Measurements from ENCODE around the gene AHNAK2.
"Not testable (repeated sequence)": the region's sequence is repeated elsewhere in the genome, so short reads cannot be mapped to it uniquely, and the experiment has no call there.

AHNAK2 gene

DNA sequence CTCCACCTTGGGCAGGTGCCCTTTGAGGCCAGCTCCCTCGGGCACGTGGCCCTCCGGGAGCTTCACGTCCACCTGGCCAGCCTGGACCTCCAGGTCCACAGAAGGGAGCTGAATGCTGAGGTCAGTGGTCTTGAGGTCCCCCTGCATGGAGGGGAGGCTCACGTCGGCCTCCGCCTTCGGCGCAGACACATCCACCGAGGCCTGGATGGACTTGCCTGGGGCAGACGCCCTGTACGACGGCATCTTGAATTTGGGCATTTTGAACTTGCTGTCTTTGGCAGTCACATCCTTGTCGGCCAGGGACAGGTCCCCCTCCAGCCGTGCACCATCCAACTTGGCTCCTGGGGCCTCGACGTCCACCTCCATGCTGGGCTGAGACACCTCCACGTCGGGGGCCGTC is 32.9 kb downstream of the AHNAK2 start:
- H3K36me3 ChIP-seq (ENCODE audit: control insufficient read depth in 5 of 5, insufficient read depth in 5 of 5, low read length in 5 of 5); H3K9me3 ChIP-seq (ENCODE audit: control insufficient read depth in 5 of 5, low read length in 5 of 5); H3K27me3 ChIP-seq (ENCODE audit: control insufficient read depth in 5 of 5, insufficient read depth in 4 of 5, low read length in 5 of 5); H3K27ac ChIP-seq (ENCODE audit: low read depth, low read length); H3K4me1 ChIP-seq (ENCODE audit: control insufficient read depth in 5 of 5, insufficient read depth in 5 of 5, low read length in 5 of 5); H3K9ac ChIP-seq (ENCODE audit: low read length in 5 of 5); H3K4me3 ChIP-seq (ENCODE audit: low read depth in 1 of 5, low read length in 5 of 5): not testable (repeated sequence)

DNA sequence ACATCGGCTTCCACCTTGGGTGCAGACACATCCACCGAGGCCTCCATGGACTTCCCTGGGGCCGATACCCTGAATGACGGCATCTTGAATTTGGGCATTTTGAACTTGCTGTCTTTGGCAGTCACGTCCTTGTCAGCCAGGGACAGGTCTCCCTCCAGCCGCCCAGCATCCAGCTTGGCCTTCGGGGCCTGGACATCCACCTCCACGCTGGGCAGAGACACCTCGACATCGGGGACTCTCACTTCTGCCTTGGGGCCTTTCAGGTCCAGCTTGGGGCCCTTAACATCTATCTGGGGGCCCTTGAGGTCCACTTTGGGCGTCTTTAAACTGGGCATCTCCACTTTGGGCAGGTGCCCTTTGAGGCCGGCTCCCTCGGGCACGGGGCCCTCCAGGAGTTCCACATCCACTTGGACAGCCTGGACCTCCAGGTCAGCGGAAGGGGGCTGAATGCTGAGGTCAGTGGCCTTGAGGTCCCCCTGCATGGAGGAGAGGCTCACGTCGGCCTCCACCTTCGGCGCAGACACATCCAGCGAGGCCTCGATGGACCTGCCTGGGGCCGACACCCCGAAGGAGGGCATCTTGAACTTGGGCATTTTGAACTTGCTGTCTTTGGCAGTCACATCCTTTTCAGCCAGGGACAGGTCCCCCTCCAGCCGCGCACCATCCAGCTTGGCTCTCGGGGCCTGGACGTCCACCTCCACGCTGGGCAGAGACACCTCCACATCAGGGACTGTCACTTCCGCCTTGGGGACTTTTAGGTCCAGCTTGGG is 33.6 kb downstream of the AHNAK2 start:
- H3K36me3 ChIP-seq (ENCODE audit: control insufficient read depth in 5 of 5, insufficient read depth in 5 of 5, low read length in 5 of 5); H3K9me3 ChIP-seq (ENCODE audit: control insufficient read depth in 5 of 5, low read length in 5 of 5); H3K4me3 ChIP-seq (ENCODE audit: low read depth in 1 of 5, low read length in 5 of 5); H3K27me3 ChIP-seq (ENCODE audit: control insufficient read depth in 5 of 5, insufficient read depth in 4 of 5, low read length in 5 of 5); H3K4me1 ChIP-seq (ENCODE audit: control insufficient read depth in 5 of 5, insufficient read depth in 5 of 5, low read length in 5 of 5); H3K27ac ChIP-seq (ENCODE audit: low read depth, low read length); H3K9ac ChIP-seq (ENCODE audit: low read length in 5 of 5): not testable (repeated sequence)

DNA sequence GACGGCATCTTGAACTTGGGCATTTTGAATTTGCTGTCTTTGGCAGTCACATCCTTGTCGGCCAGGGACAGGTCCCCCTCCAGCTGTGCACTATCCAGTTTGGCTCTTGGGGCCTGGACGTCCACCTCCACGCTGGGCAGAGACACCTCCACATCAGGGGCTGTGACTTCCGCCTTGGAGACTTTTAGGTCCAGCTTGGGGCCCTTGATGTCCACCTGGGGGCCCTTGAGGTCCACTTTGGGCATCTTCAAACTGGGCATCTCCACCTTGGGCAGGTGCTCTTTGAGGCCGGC is 34.2 kb downstream of the AHNAK2 start:
- not testable (repeated sequence) for H3K27me3 ChIP-seq (ENCODE audit: control insufficient read depth in 5 of 5, insufficient read depth in 4 of 5, low read length in 5 of 5); H3K27ac ChIP-seq (ENCODE audit: low read depth, low read length); H3K36me3 ChIP-seq (ENCODE audit: control insufficient read depth in 5 of 5, insufficient read depth in 5 of 5, low read length in 5 of 5); H3K4me3 ChIP-seq (ENCODE audit: low read depth in 1 of 5, low read length in 5 of 5); H3K4me1 ChIP-seq (ENCODE audit: control insufficient read depth in 5 of 5, insufficient read depth in 5 of 5, low read length in 5 of 5); H3K9me3 ChIP-seq (ENCODE audit: control insufficient read depth in 5 of 5, low read length in 5 of 5); H3K9ac ChIP-seq (ENCODE audit: low read length in 5 of 5)

GRCh38 chr14:104943216-104944015 is 34.8 kb downstream of the AHNAK2 start:
- H3K4me3 ChIP-seq (ENCODE audit: low read depth in 1 of 5, low read length in 5 of 5); H3K9me3 ChIP-seq (ENCODE audit: control insufficient read depth in 5 of 5, low read length in 5 of 5); H3K9ac ChIP-seq (ENCODE audit: low read length in 5 of 5); H3K27ac ChIP-seq (ENCODE audit: low read depth, low read length); H3K36me3 ChIP-seq (ENCODE audit: control insufficient read depth in 5 of 5, insufficient read depth in 5 of 5, low read length in 5 of 5); H3K27me3 ChIP-seq (ENCODE audit: control insufficient read depth in 5 of 5, insufficient read depth in 4 of 5, low read length in 5 of 5); H3K4me1 ChIP-seq (ENCODE audit: control insufficient read depth in 5 of 5, insufficient read depth in 5 of 5, low read length in 5 of 5): not testable (repeated sequence)

DNA sequence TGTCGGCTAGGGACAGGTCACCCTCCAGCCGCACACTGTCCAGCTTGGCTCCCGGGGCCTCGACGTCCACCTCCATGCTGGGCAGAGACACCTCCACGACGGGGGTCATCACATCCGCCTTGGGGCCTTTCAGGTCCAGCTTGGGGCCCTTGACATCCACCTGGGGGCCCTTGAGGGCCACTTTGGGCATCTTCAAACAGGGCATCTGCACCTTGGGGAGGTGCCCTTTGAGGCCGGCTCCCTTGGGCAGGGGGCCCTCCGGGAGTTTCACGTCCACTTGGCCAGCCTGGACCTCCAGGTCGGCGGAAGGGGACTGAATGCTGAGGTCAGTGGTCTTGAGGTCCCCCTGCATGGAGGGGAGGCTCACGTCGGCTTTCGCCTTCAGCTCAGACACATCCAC is 35.6 kb downstream of the AHNAK2 start:
- no peaks in the 10 kb centered on the region for H3K9me3 ChIP-seq (ENCODE audit: control insufficient read depth in 5 of 5, low read length in 5 of 5)
- no peaks in the 10 kb centered on the region for H3K36me3 ChIP-seq (ENCODE audit: control insufficient read depth in 5 of 5, insufficient read depth in 5 of 5, low read length in 5 of 5)
- no peak overlapping the region for H3K9ac ChIP-seq (ENCODE audit: low read length in 5 of 5)

GRCh38 chr14:104941508-104942365 is 36.4 kb downstream of the AHNAK2 start:
- Histone ChIP-seq H3K36me3 (ENCODE audit: control insufficient read depth in 5 of 5, insufficient read depth in 5 of 5, low read length in 5 of 5) (no peaks in the 10 kb centered on the region), H3K27me3 (ENCODE audit: control insufficient read depth in 5 of 5, insufficient read depth in 4 of 5, low read length in 5 of 5) (peaks cover 0 to 12% (median 2%) of the 10 kb centered on the region in 5 donors), H3K4me1 (ENCODE audit: control insufficient read depth in 5 of 5, insufficient read depth in 5 of 5, low read length in 5 of 5) (no peaks in the 10 kb centered on the region), H3K9me3 (ENCODE audit: control insufficient read depth in 5 of 5, low read length in 5 of 5) (no peaks in the 10 kb centered on the region), H3K4me3 (ENCODE audit: low read depth in 1 of 5, low read length in 5 of 5) (no peak overlapping the region), H3K27ac (ENCODE audit: low read depth, low read length) (no peak overlapping the region), H3K9ac (ENCODE audit: low read length in 5 of 5) (no peak overlapping the region)

More for the DNA sequence above, 35.6 kb downstream of the AHNAK2 start:
- H3K27ac ChIP-seq (ENCODE audit: low read depth, low read length): no peak overlapping the region
- peaks cover 0 to 9% (median 2%) of the 10 kb centered on the region in 5 donors for H3K27me3 ChIP-seq (ENCODE audit: control insufficient read depth in 5 of 5, insufficient read depth in 4 of 5, low read length in 5 of 5)
- H3K4me3 ChIP-seq (ENCODE audit: low read depth in 1 of 5, low read length in 5 of 5): no peak overlapping the region
- no peaks in the 10 kb centered on the region for H3K4me1 ChIP-seq (ENCODE audit: control insufficient read depth in 5 of 5, insufficient read depth in 5 of 5, low read length in 5 of 5)

- H3K4me1 ChIP-seq (ENCODE audit: control insufficient read depth in 5 of 5, insufficient read depth in 5 of 5, low read length in 5 of 5): no peaks in the 10 kb centered on the region
- H3K27me3 ChIP-seq (ENCODE audit: control insufficient read depth in 5 of 5, insufficient read depth in 4 of 5, low read length in 5 of 5): peaks cover 0 to 21% (median 8%) of the 10 kb centered on the region in 5 donors
- no peak overlapping the region for H3K27ac ChIP-seq (ENCODE audit: low read depth, low read length)
- no peaks in the 10 kb centered on the region for H3K36me3 ChIP-seq (ENCODE audit: control insufficient read depth in 5 of 5, insufficient read depth in 5 of 5, low read length in 5 of 5)
- H3K4me3 ChIP-seq (ENCODE audit: low read depth in 1 of 5, low read length in 5 of 5): no peak overlapping the region
- no peaks in the 10 kb centered on the region for H3K9me3 ChIP-seq (ENCODE audit: control insufficient read depth in 5 of 5, low read length in 5 of 5)
- no peak overlapping the region for H3K9ac ChIP-seq (ENCODE audit: low read length in 5 of 5)
These were observed 37.5 kb downstream of the AHNAK2 start for GRCh38 chr14:104940526-104941150.

DNA sequence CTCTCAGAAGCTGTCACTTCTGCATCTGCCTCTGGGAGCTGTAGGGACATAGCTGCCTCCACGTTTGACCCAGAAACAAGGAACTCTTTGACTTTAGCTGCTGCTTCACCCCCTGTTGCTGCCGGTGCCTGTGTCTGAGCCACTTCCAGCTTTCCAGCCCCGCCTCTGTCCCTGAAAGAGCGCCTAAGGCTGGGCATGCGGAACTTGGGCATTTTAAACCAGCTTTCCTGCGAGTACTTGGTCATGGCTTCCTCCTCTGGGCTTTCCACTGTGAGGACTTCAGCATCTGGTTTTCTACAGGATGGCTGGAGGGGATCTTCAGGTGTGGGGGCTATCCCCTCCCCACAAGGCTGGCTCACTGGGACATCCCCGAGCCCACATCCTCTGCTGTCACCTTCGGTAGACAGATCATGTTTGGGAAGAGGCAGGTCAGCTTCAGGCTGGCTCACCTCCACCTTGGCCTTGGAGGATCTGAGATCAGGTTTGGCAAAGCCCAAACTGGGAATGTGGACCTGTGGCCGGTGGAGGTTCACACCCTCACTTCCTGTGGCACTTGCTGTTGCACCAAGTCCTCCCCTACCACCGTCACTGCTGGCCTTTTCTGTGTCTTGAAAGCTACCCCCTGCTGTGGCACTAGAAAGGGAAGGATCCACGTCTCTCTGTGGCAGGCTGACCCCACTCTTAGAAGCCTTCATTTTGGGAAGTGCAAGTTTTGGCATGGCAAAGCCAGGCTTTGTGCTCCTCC is 38.3 kb downstream of the AHNAK2 start:
- Histone ChIP-seq H3K4me3 (ENCODE audit: low read depth in 1 of 5, low read length in 5 of 5) (no peak overlapping the region), H3K36me3 (ENCODE audit: control insufficient read depth in 5 of 5, insufficient read depth in 5 of 5, low read length in 5 of 5) (no peaks in the 10 kb centered on the region)

GRCh38 chr14:104938960-104939359 is 39.2 kb downstream of the AHNAK2 start:
- Histone ChIP-seq H3K4me1 (ENCODE audit: control insufficient read depth in 5 of 5, insufficient read depth in 5 of 5, low read length in 5 of 5) (peaks cover 0 to 5% (median 2%) of the 10 kb centered on the region in 5 donors), H3K36me3 (ENCODE audit: control insufficient read depth in 5 of 5, insufficient read depth in 5 of 5, low read length in 5 of 5) (no peaks in the 10 kb centered on the region), H3K4me3 (ENCODE audit: low read depth in 1 of 5, low read length in 5 of 5) (no peak overlapping the region)

More for the DNA sequence above, 38.3 kb downstream of the AHNAK2 start:
- Histone ChIP-seq H3K4me1 (ENCODE audit: control insufficient read depth in 5 of 5, insufficient read depth in 5 of 5, low read length in 5 of 5) (no peaks in the 10 kb centered on the region), H3K27me3 (ENCODE audit: control insufficient read depth in 5 of 5, insufficient read depth in 4 of 5, low read length in 5 of 5) (peaks cover 0 to 22% (median 9%) of the 10 kb centered on the region in 5 donors), H3K9ac (ENCODE audit: low read length in 5 of 5) (no peak overlapping the region), H3K27ac (ENCODE audit: low read depth, low read length) (no peak overlapping the region), H3K9me3 (ENCODE audit: control insufficient read depth in 5 of 5, low read length in 5 of 5) (no peaks in the 10 kb centered on the region)

More at GRCh38 chr14:104938960-104939359, 39.2 kb downstream of the AHNAK2 start:
- no peak overlapping the region for H3K9ac ChIP-seq (ENCODE audit: low read length in 5 of 5)
- H3K27me3 ChIP-seq (ENCODE audit: control insufficient read depth in 5 of 5, insufficient read depth in 4 of 5, low read length in 5 of 5): peaks cover 0 to 27% (median 9%) of the 10 kb centered on the region in 5 donors
- no peaks in the 10 kb centered on the region for H3K9me3 ChIP-seq (ENCODE audit: control insufficient read depth in 5 of 5, low read length in 5 of 5)
- no peak overlapping the region for H3K27ac ChIP-seq (ENCODE audit: low read depth, low read length)
